ENCODE results near the gene HEMGN. TPM values are rescaled to one million over a fixed set of nuclear protein-coding genes. Genes with fewer than 3 reads are reported as not detected.
A peak's percentile ranks its signal among the peaks of the same experiment; 100 is the strongest.

Gene HEMGN
- total and polyA plus RNA-seq, 2 of the 13 experiments (the other 11 are each of a cell fraction or from before 2014, with no cell fraction given): not detected

DNA sequence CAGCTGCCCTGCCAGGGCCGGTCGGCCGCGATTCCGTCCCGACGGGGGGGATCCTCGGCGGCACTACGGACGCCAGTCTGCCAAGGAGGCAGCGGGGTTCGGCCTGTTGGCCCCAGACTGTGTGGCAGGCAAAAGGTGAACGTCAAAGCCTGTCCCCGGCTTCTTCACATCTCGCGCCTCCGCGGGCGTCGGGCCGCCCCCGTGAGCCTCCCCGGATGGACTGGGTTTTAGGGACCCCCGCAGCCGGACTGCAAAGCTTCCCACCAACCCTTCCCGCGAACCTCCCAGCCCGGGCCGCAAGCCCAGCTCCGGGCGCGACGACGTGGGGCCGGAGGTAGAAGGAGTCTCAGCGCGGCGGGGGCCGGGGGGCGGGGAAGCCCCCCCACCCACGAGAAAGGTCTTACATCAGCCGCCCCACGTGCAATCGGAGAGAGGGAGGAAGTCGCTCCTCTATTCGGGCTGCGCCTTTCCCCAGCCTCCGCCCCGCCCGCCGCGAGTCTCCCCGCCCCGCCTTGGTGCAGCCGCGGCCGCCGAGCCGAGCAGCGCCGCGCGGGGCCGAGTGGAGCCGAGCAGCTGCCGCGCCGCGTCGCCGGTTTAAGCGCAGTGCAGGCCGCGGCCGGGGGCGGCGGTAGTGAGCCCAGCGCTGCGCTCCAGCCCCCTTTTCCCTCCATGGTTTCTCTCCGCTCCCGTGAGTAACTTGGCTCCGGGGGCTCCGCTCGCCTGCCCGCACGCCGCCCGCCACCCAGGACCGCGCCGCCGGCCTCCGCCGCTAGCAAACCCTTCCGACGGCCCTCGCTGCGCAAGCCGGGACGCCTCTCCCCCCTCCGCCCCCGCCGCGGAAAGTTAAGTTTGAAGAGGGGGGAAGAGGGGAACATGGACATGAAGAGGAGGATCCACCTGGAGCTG lies 45.0 kb upstream of the HEMGN start, which contains the start of gene ANP32B (continued):
- TF ChIP-seq ZUFSP (CRISPR knock-in tag; IDR thresholded peaks at IDR 0.05; ENCODE audit: borderline replicate concordance) (0 out of 2 replicates have a peak, but pooled peaks have one; percentile 80), RBM39 (IDR thresholded peaks at IDR 0.05; ENCODE audit: low read depth, low read length, poor library complexity, severe bottlenecking) (peak; percentile 52), ZNF33B (CRISPR knock-in tag; IDR thresholded peaks at IDR 0.05) (peak; percentile 17; the same call in 1 of the 2 replicates), SRY (CRISPR knock-in tag; IDR thresholded peaks at IDR 0.05) (0 out of 2 replicates have a peak, but pooled peaks have one; percentile 34), SP4 (CRISPR knock-in tag; IDR thresholded peaks at IDR 0.05) (0 out of 2 replicates have a peak, but pooled peaks have one; percentile 4), NCOA2 (CRISPR knock-in tag; IDR thresholded peaks at IDR 0.05) (0 out of 2 replicates have a peak, but pooled peaks have one; percentile 37), HOXA3 (CRISPR knock-in tag; IDR thresholded peaks at IDR 0.05) (peak; percentile 75), POGK (CRISPR knock-in tag; conservative IDR thresholded peaks at IDR 0.05) (0 out of 2 replicates have a peak, but pooled peaks have one; percentile 38), PAX8 (CRISPR knock-in tag; IDR thresholded peaks at IDR 0.05; ENCODE audit: borderline replicate concordance) (no peak; the same call in 1 of the 2 replicates), NKX3-1 (CRISPR knock-in tag; IDR thresholded peaks at IDR 0.05) (no peak; the same call in 1 of the 2 replicates)
